GM23338 (cell line): ENCODE data around the gene UBASH3B. TPM values are rescaled to one million over a fixed set of nuclear protein-coding genes. Genes with fewer than 3 reads are reported as not detected.

ENCODE experiments used
- ATAC-seq: fragments of 200-7000 bp; cut with Tn5 transposase; 3 replicates; pipeline ENCODE4 v1.9.1; 2020
- DNase-seq: peaks from one replicate; pipeline ENCODE4 v3.0.0-alpha.2; 2015; ENCODE audit warnings: low spot score
- H2AFZ ChIP-seq: fragments of 200-600 bp; sonication (generic); 2 replicates; pipeline ENCODE4 v1.8.0; 2016; ENCODE audit warnings: antibody characterized with exemption, mild to moderate bottlenecking, moderate library complexity
- H3F3A ChIP-seq: fragments of 200-600 bp; sonication (generic); replicated peaks from 2 replicates; pipeline ENCODE4 v1.8.0; 2017; ENCODE audit warnings: antibody characterized with exemption, mixed run types, low read depth
- H3K27ac ChIP-seq: fragments of 200-600 bp; sonication (generic); 2 replicates; pipeline ENCODE4 v1.6.1; 2016; ENCODE audit warnings: low read depth
- H3K27me3 ChIP-seq: fragments of 200-600 bp; sonication (generic); 2 replicates; pipeline ENCODE4 v1.8.0; 2016; ENCODE audit warnings: mild to moderate bottlenecking, mixed run types, moderate library complexity; ENCODE audit not compliant: insufficient read depth
- H3K36me3 ChIP-seq: fragments of 200-600 bp; sonication (generic); 2 replicates; pipeline ENCODE4 v1.8.0; 2016; ENCODE audit warnings: mild to moderate bottlenecking; ENCODE audit not compliant: insufficient read depth
- H3K4me1 ChIP-seq: fragments of 200-600 bp; sonication (generic); 2 replicates; pipeline ENCODE4 v1.8.0; 2016; ENCODE audit warnings: mild to moderate bottlenecking, moderate library complexity; ENCODE audit not compliant: insufficient read depth
- H3K4me2 ChIP-seq: fragments of 200-600 bp; sonication (generic); 2 replicates; pipeline ENCODE4 v1.7.1; 2017; ENCODE audit warnings: mixed run types
- H3K4me3 ChIP-seq: fragments of 200-600 bp; sonication (generic); 2 replicates; pipeline ENCODE4 v1.6.1; 2016; ENCODE audit warnings: mixed run types
- H3K79me2 ChIP-seq: fragments of 200-600 bp; sonication (generic); replicated peaks from 2 replicates; pipeline ENCODE4 v1.8.0; 2017; ENCODE audit warnings: mild to moderate bottlenecking; ENCODE audit not compliant: insufficient read depth
- H3K9me2 ChIP-seq: fragments of 200-600 bp; sonication (generic); 2 replicates; pipeline ENCODE4 v1.8.0; 2017; ENCODE audit not compliant: insufficient read depth
- H4K20me1 ChIP-seq: fragments of 200-600 bp; sonication (generic); replicated peaks from 2 replicates; pipeline ENCODE4 v1.8.0; 2017; ENCODE audit warnings: mild to moderate bottlenecking; ENCODE audit not compliant: insufficient read depth
- H3K27ac Mint-ChIP-seq: 2 replicates; pipeline ENCODE4 v1.8.0; 2020; ENCODE audit warnings: inconsistent platforms, mild to moderate bottlenecking, moderate library complexity, mixed read lengths
- H3K27me3 Mint-ChIP-seq: 3 replicates; pipeline ENCODE4 v1.8.0; 2022; ENCODE audit warnings: low read depth, mild to moderate bottlenecking, moderate library complexity, mixed read lengths, inconsistent platforms; ENCODE audit not compliant: insufficient read depth, poor library complexity
- H3K36me3 Mint-ChIP-seq: 3 replicates; pipeline ENCODE4 v1.8.0; 2021; ENCODE audit warnings: low read depth, mild to moderate bottlenecking, inconsistent platforms, moderate library complexity, mixed read lengths
- H3K4me1 Mint-ChIP-seq: 3 replicates; pipeline ENCODE4 v1.8.0; 2020; ENCODE audit warnings: mild to moderate bottlenecking, inconsistent platforms, mixed read lengths
- H3K4me3 Mint-ChIP-seq: 3 replicates; pipeline ENCODE4 v1.8.0; 2021; ENCODE audit warnings: moderate library complexity, mild to moderate bottlenecking, inconsistent platforms, mixed read lengths
- H3K9me3 Mint-ChIP-seq: 3 replicates; pipeline ENCODE4 v1.8.0; 2020; ENCODE audit warnings: moderate library complexity, mild to moderate bottlenecking, inconsistent platforms, mixed read lengths
- CREB1 ChIP-seq: fragments of 250-450 bp; sonication (Bioruptor Pico); IDR thresholded peaks from 2 replicates; pipeline ENCODE4 v1.5.0; 2020; ENCODE audit warnings: low read depth, mild to moderate bottlenecking, moderate library complexity
- EZH2 ChIP-seq: fragments of 200-600 bp; sonication (generic); IDR thresholded peaks from one replicate; pipeline ENCODE4 v1.8.0; 2017; ENCODE audit warnings: antibody characterized with exemption, mild to moderate bottlenecking, low read depth; ENCODE audit not compliant: unreplicated experiment
- EZH2phosphoT487 ChIP-seq: fragments of 200-600 bp; sonication (generic); IDR thresholded peaks from one replicate; pipeline ENCODE4 v1.8.1; 2018; ENCODE audit warnings: antibody characterized with exemption; ENCODE audit not compliant: unreplicated experiment
- JUNB ChIP-seq: IDR thresholded peaks from one replicate; pipeline ENCODE4 v1.6.1; 2016; ENCODE audit warnings: antibody characterized with exemption; ENCODE audit not compliant: unreplicated experiment
- NANOG ChIP-seq: IDR thresholded peaks from 2 replicates; pipeline ENCODE4 v1.6.1; 2016; ENCODE audit warnings: antibody characterized with exemption, borderline replicate concordance
- POLR2AphosphoS5 ChIP-seq: IDR thresholded peaks from 2 replicates; pipeline ENCODE4 v1.6.1; 2016; ENCODE audit warnings: antibody characterized with exemption, low read depth
- STAT1 ChIP-seq: IDR thresholded peaks from one replicate; pipeline ENCODE4 v1.6.1; 2016; ENCODE audit warnings: antibody characterized with exemption; ENCODE audit not compliant: unreplicated experiment
- ZNF114 ChIP-seq: fragments of 250-450 bp; sonication (Bioruptor Pico); IDR thresholded peaks from 2 replicates; pipeline ENCODE4 v1.5.0; 2020; ENCODE audit warnings: mild to moderate bottlenecking, moderate library complexity
- ZNF331 ChIP-seq: fragments of 250-450 bp; sonication (Bioruptor Pico); IDR thresholded peaks from 2 replicates; pipeline ENCODE4 v1.5.0; 2020; ENCODE audit warnings: low read depth, mild to moderate bottlenecking, moderate library complexity
- polyA plus RNA-seq: library from polyadenylated mRNA; unstranded; fragments of >200 nt; fragmentation: Nextera tagmentation; extraction: Ambion mirVana; gene quantifications from 2 replicates; pipeline ENCODE4 v1.2.1, GENCODE V29; 2016
- total RNA-seq: library from RNA; depleted of rRNA; stranded (reverse); fragments of >200 nt; shearing (Covaris generic); gene quantifications from 2 replicates; pipeline ENCODE4 v1.2.3, GENCODE V29; 2014
- TF ChIP-seq, protein P1 (sequence below), 2 experiments: fragments of 200-600 bp in 1 of 2; sonication (generic) in 1 of 2; conservative IDR thresholded peaks; 2 replicates each; pipeline versions ENCODE4 v1.5.1 to v1.6.1; 2016 to 2017; ENCODE audit warnings: antibody characterized with exemption in 2 of 2, low read depth in 2 of 2, mild to moderate bottlenecking in 2 of 2, moderate library complexity in 1 of 2
- TF ChIP-seq, protein P2 (sequence below): fragments of 250-450 bp; sonication (Bioruptor Pico); IDR thresholded peaks from 2 replicates; pipeline ENCODE4 v1.5.0; 2020; ENCODE audit warnings: mild to moderate bottlenecking, moderate library complexity
- TF ChIP-seq, protein P3 (sequence below): IDR thresholded peaks from one replicate; pipeline ENCODE4 v1.6.1; 2018; ENCODE audit warnings: antibody characterized with exemption; ENCODE audit not compliant: unreplicated experiment
- TF ChIP-seq, protein P4 (sequence below): IDR thresholded peaks from 2 replicates; pipeline ENCODE4 v1.6.1; 2016; ENCODE audit warnings: antibody characterized with exemption

UBASH3B gene
- total and polyA plus RNA-seq, 2 experiments from 2014 or later = 2.1 to 12.0 TPM

DNA sequence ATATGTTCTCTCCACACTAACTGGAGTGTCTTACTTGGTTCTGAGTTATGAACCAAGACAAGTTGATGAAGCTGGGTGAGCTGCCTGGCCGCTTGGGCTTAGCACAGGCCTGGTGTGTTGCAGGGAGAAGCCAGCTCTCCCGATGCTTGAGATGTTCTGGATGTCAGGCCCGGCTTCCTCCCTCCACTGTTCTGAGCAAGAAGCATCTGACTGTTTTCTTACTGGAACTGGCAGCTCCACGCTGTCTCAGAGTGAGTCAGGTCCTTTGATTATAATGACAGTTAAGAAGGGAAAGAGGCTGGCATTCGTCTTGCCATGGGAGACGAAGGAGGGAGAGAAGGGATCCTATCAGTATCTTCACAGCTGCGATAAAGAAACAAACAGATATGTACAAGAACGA is 136.3 kb downstream of the UBASH3B start:
- Histone ChIP-seq H3K4me1 (no peaks in the 10 kb centered on the region), H3K27ac (no peak overlapping the region), H3K27me3 (no peaks in the 10 kb centered on the region), H3K9me2 (no peaks in the 10 kb centered on the region), H3K4me2 (no peak overlapping the region), H3K36me3 (no peaks in the 10 kb centered on the region; the same call in 1 of the 2 replicates), H3F3A (no peaks in the 10 kb centered on the region), H2AFZ (no peak overlapping the region), H3K4me3 (no peak overlapping the region), H3K79me2 (no peaks in the 10 kb centered on the region), H4K20me1 (no peaks in the 10 kb centered on the region)
- ATAC-seq (no peak), DNase-seq (no peak)
- no peak overlapping the region for H3K27ac Mint-ChIP-seq
- no peaks in the 10 kb centered on the region; the same call in 2 of the 3 replicates for H3K4me1 Mint-ChIP-seq
- H3K4me3 Mint-ChIP-seq = no peak overlapping the region
- no peaks in the 10 kb centered on the region; the same call in 2 of the 3 replicates for H3K36me3 Mint-ChIP-seq
- TF ChIP-seq EZH2 (no peak), CREB1 (CRISPR knock-in tag) (no peak), JUNB (no peak), ZNF114 (CRISPR knock-in tag) (no peak), STAT1 (no peak), NANOG (no peak), EZH2phosphoT487 (no peak), ZNF331 (CRISPR knock-in tag) (no peak), POLR2AphosphoS5 (no peak)
- TF ChIP-seq, protein P1, sequence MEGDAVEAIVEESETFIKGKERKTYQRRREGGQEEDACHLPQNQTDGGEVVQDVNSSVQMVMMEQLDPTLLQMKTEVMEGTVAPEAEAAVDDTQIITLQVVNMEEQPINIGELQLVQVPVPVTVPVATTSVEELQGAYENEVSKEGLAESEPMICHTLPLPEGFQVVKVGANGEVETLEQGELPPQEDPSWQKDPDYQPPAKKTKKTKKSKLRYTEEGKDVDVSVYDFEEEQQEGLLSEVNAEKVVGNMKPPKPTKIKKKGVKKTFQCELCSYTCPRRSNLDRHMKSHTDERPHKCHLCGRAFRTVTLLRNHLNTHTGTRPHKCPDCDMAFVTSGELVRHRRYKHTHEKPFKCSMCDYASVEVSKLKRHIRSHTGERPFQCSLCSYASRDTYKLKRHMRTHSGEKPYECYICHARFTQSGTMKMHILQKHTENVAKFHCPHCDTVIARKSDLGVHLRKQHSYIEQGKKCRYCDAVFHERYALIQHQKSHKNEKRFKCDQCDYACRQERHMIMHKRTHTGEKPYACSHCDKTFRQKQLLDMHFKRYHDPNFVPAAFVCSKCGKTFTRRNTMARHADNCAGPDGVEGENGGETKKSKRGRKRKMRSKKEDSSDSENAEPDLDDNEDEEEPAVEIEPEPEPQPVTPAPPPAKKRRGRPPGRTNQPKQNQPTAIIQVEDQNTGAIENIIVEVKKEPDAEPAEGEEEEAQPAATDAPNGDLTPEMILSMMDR (conservative IDR thresholded peaks at IDR 0.05; ENCODE audit: low read depth in 2 of 2) = no peak
- TF ChIP-seq, protein P2, sequence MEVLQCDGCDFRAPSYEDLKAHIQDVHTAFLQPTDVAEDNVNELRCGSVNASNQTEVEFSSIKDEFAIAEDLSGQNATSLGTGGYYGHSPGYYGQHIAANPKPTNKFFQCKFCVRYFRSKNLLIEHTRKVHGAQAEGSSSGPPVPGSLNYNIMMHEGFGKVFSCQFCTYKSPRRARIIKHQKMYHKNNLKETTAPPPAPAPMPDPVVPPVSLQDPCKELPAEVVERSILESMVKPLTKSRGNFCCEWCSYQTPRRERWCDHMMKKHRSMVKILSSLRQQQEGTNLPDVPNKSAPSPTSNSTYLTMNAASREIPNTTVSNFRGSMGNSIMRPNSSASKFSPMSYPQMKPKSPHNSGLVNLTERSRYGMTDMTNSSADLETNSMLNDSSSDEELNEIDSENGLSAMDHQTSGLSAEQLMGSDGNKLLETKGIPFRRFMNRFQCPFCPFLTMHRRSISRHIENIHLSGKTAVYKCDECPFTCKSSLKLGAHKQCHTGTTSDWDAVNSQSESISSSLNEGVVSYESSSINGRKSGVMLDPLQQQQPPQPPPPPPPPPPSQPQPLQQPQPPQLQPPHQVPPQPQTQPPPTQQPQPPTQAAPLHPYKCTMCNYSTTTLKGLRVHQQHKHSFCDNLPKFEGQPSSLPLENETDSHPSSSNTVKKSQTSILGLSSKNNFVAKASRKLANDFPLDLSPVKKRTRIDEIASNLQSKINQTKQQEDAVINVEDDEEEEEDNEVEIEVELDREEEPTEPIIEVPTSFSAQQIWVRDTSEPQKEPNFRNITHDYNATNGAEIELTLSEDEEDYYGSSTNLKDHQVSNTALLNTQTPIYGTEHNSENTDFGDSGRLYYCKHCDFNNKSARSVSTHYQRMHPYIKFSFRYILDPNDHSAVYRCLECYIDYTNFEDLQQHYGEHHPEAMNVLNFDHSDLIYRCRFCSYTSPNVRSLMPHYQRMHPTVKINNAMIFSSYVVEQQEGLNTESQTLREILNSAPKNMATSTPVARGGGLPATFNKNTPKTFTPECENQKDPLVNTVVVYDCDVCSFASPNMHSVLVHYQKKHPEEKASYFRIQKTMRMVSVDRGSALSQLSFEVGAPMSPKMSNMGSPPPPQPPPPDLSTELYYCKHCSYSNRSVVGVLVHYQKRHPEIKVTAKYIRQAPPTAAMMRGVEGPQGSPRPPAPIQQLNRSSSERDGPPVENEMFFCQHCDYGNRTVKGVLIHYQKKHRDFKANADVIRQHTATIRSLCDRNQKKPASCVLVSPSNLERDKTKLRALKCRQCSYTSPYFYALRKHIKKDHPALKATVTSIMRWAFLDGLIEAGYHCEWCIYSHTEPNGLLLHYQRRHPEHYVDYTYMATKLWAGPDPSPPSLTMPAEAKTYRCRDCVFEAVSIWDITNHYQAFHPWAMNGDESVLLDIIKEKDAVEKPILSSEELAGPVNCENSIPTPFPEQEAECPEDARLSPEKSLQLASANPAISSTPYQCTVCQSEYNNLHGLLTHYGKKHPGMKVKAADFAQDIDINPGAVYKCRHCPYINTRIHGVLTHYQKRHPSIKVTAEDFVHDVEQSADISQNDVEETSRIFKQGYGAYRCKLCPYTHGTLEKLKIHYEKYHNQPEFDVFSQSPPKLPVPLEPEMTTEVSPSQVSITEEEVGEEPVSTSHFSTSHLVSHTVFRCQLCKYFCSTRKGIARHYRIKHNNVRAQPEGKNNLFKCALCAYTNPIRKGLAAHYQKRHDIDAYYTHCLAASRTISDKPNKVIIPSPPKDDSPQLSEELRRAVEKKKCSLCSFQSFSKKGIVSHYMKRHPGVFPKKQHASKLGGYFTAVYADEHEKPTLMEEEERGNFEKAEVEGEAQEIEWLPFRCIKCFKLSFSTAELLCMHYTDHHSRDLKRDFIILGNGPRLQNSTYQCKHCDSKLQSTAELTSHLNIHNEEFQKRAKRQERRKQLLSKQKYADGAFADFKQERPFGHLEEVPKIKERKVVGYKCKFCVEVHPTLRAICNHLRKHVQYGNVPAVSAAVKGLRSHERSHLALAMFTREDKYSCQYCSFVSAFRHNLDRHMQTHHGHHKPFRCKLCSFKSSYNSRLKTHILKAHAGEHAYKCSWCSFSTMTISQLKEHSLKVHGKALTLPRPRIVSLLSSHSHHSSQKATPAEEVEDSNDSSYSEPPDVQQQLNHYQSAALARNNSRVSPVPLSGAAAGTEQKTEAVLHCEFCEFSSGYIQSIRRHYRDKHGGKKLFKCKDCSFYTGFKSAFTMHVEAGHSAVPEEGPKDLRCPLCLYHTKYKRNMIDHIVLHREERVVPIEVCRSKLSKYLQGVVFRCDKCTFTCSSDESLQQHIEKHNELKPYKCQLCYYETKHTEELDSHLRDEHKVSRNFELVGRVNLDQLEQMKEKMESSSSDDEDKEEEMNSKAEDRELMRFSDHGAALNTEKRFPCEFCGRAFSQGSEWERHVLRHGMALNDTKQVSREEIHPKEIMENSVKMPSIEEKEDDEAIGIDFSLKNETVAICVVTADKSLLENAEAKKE (CRISPR knock-in tag) = no peak
- TF ChIP-seq, protein P3, sequence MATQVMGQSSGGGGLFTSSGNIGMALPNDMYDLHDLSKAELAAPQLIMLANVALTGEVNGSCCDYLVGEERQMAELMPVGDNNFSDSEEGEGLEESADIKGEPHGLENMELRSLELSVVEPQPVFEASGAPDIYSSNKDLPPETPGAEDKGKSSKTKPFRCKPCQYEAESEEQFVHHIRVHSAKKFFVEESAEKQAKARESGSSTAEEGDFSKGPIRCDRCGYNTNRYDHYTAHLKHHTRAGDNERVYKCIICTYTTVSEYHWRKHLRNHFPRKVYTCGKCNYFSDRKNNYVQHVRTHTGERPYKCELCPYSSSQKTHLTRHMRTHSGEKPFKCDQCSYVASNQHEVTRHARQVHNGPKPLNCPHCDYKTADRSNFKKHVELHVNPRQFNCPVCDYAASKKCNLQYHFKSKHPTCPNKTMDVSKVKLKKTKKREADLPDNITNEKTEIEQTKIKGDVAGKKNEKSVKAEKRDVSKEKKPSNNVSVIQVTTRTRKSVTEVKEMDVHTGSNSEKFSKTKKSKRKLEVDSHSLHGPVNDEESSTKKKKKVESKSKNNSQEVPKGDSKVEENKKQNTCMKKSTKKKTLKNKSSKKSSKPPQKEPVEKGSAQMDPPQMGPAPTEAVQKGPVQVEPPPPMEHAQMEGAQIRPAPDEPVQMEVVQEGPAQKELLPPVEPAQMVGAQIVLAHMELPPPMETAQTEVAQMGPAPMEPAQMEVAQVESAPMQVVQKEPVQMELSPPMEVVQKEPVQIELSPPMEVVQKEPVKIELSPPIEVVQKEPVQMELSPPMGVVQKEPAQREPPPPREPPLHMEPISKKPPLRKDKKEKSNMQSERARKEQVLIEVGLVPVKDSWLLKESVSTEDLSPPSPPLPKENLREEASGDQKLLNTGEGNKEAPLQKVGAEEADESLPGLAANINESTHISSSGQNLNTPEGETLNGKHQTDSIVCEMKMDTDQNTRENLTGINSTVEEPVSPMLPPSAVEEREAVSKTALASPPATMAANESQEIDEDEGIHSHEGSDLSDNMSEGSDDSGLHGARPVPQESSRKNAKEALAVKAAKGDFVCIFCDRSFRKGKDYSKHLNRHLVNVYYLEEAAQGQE = no peak
- TF ChIP-seq, protein P4, sequence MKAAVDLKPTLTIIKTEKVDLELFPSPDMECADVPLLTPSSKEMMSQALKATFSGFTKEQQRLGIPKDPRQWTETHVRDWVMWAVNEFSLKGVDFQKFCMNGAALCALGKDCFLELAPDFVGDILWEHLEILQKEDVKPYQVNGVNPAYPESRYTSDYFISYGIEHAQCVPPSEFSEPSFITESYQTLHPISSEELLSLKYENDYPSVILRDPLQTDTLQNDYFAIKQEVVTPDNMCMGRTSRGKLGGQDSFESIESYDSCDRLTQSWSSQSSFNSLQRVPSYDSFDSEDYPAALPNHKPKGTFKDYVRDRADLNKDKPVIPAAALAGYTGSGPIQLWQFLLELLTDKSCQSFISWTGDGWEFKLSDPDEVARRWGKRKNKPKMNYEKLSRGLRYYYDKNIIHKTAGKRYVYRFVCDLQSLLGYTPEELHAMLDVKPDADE = no peak
- no peaks in the 10 kb centered on the region for H3K9me3 Mint-ChIP-seq
- peaks cover 4% of the 10 kb centered on the region for H3K27me3 Mint-ChIP-seq
